DND-41 (cell line): ENCODE results near the gene PDLIM5.
A peak's percentile ranks its signal among the peaks of the same experiment; 100 is the strongest.
"Not testable (repeated sequence)": the region's sequence is repeated elsewhere in the genome, so short reads cannot be mapped to it uniquely, and the experiment has no call there.

ENCODE experiments used
- ATAC-seq: fragments of 200-7000 bp; cut with Tn5 transposase; 3 replicates; pipeline ENCODE4 v1.9.1; 2021; ENCODE audit warnings: low read depth; ENCODE audit not compliant: insufficient read depth
- DNase-seq: peaks from one replicate; pipeline ENCODE4 v3.0.0-alpha.2; 2020
- H2AFZ ChIP-seq: 2 replicates; pipeline ENCODE4 v1.6.0; 2012; ENCODE audit warnings: low read depth, low read length
- H3K27ac ChIP-seq: 2 replicates; pipeline ENCODE4 v1.5.1; 2012; ENCODE audit warnings: low read length, inconsistent platforms
- H3K27me3 ChIP-seq: fragments of 200-600 bp; sonication (generic); 2 replicates; pipeline ENCODE4 v1.6.0; 2012; ENCODE audit warnings: low read length, mild to moderate bottlenecking, inconsistent platforms; ENCODE audit not compliant: insufficient read depth, poor library complexity
- H3K36me3 ChIP-seq: 2 replicates; pipeline ENCODE4 v1.5.1; 2012; ENCODE audit warnings: low read length, inconsistent platforms; ENCODE audit not compliant: insufficient read depth
- H3K4me1 ChIP-seq: 2 replicates; pipeline ENCODE4 v1.5.1; 2012; ENCODE audit warnings: mild to moderate bottlenecking, low read length; ENCODE audit not compliant: insufficient read depth
- H3K4me2 ChIP-seq: 2 replicates; pipeline ENCODE4 v1.6.0; 2012; ENCODE audit warnings: mild to moderate bottlenecking, moderate library complexity, low read length, inconsistent platforms; ENCODE audit not compliant: insufficient read depth
- H3K4me3 ChIP-seq, 2 experiments: fragments of 200-600 bp in 1 of 2; shearing (Covaris generic) in 1 of 2; 2 replicates each; pipeline ENCODE4 v1.5.1; 2012 to 2016; ENCODE audit warnings: inconsistent platforms in 2 of 2, low read length in 2 of 2, mild to moderate bottlenecking in 2 of 2, low read depth in 1 of 2, moderate library complexity in 1 of 2
- H3K79me2 ChIP-seq: 2 replicates; pipeline ENCODE4 v1.6.0; 2012; ENCODE audit warnings: low read length, inconsistent platforms; ENCODE audit not compliant: insufficient read depth
- H3K9ac ChIP-seq: 2 replicates; pipeline ENCODE4 v1.6.0; 2012; ENCODE audit warnings: low read depth, mild to moderate bottlenecking, inconsistent platforms, low read length, moderate library complexity
- H3K9me3 ChIP-seq: 2 replicates; pipeline ENCODE4 v1.5.1; 2012; ENCODE audit warnings: low read length, moderate library complexity, mild to moderate bottlenecking, inconsistent platforms; ENCODE audit not compliant: insufficient read depth, severe bottlenecking
- H4K20me1 ChIP-seq: 2 replicates; pipeline ENCODE4 v1.6.0; 2012; ENCODE audit warnings: low read length; ENCODE audit not compliant: insufficient read depth
- CTCF ChIP-seq: IDR thresholded peaks from 2 replicates; pipeline ENCODE4 v1.5.1; 2012; ENCODE audit warnings: borderline replicate concordance, low read length, moderate library complexity, mild to moderate bottlenecking; ENCODE audit not compliant: poor library complexity, severe bottlenecking; ENCODE audit errors: extremely low read depth
- EZH2 ChIP-seq: IDR thresholded peaks from 3 replicates; pipeline ENCODE4 v1.6.1; 2012; ENCODE audit warnings: borderline replicate concordance, low read depth, mild to moderate bottlenecking, moderate library complexity, low read length, inconsistent platforms; ENCODE audit not compliant: severe bottlenecking

Gene PDLIM5

GRCh38 chr4:94451695-94452475 is at the start of gene PDLIM5:
Gene PDLIM5 (plus strand): TSS chr4:94451942. CDS start chr4:94455289, 3,347 bp downstream.
- Histone ChIP-seq H4K20me1 (no peaks in the 10 kb centered on the region), H3K4me3 (peak within 1 kb of the TSS; percentile 89 to 97), H3K4me2 (peak within 1 kb of the TSS; percentile 68), H3K9me3 (no peaks in the 10 kb centered on the region), H3K9ac (peak within 1 kb of the TSS; percentile 87), H3K27me3 (peaks cover 16% of the 10 kb centered on the region), H3K79me2 (no peaks in the 10 kb centered on the region; the same call in 1 of the 2 replicates), H3K36me3 (no peaks in the 10 kb centered on the region; the same call in 1 of the 2 replicates), H2AFZ (peak within 1 kb of the TSS; percentile 98), H3K27ac (peak within 1 kb of the TSS; percentile 69), H3K4me1 (peaks cover 26% of the 10 kb centered on the region)
- TF ChIP-seq CTCF, result no peak
- ATAC-seq, result peak; percentile 96
- DNase-seq, result peak; percentile 90

GRCh38 chr4:94402439-94402838 is 49.3 kb upstream of the PDLIM5 start:
- H3K4me2 ChIP-seq, H3K9ac ChIP-seq, H4K20me1 ChIP-seq, H3K27ac ChIP-seq, H3K4me3 ChIP-seq, H3K79me2 ChIP-seq, H3K9me3 ChIP-seq, H3K4me1 ChIP-seq, ATAC-seq, H2AFZ ChIP-seq, DNase-seq, H3K27me3 ChIP-seq, H3K36me3 ChIP-seq: not testable (repeated sequence)

- DNase-seq (no peak), ATAC-seq (no peak)
- Histone ChIP-seq H3K4me2 (no peak overlapping the region), H3K36me3 (no peaks in the 10 kb centered on the region), H3K9ac (no peak overlapping the region), H3K27ac (no peak overlapping the region), H3K4me3 (no peak overlapping the region), H3K4me1 (no peaks in the 10 kb centered on the region), H4K20me1 (no peaks in the 10 kb centered on the region), H3K79me2 (no peaks in the 10 kb centered on the region), H3K27me3 (no peaks in the 10 kb centered on the region), H3K9me3 (no peaks in the 10 kb centered on the region), H2AFZ (no peak overlapping the region)
- TF ChIP-seq EZH2 (no peak), CTCF (no peak)
Observed at GRCh38 chr4:94403751-94404150, 48.0 kb upstream of the PDLIM5 start.

GRCh38 chr4:94406668-94407437 is 44.9 kb upstream of the PDLIM5 start:
- DNase-seq (peak; percentile 71), ATAC-seq (peak; percentile 95)
- H3K4me3 ChIP-seq, result no peak overlapping the region
- no peaks in the 10 kb centered on the region for H3K36me3 ChIP-seq
- H4K20me1 ChIP-seq, result no peaks in the 10 kb centered on the region
- TF ChIP-seq EZH2 (no peak), CTCF (peak; percentile 91)
- H3K79me2 ChIP-seq, result no peaks in the 10 kb centered on the region
- H3K27me3 ChIP-seq, result no peaks in the 10 kb centered on the region
- no peaks in the 10 kb centered on the region for H3K9me3 ChIP-seq
- no peak overlapping the region for H3K9ac ChIP-seq
- peak overlapping the region; percentile 32; the same call in 1 of the 2 replicates for H3K4me2 ChIP-seq
- no peak overlapping the region for H3K27ac ChIP-seq
- no peaks in the 10 kb centered on the region for H3K4me1 ChIP-seq
- no peak overlapping the region for H2AFZ ChIP-seq
